GM10266 (cell line): ENCODE results near the gene PMS2.
"Not testable (repeated sequence)": the region's sequence is repeated elsewhere in the genome, so short reads cannot be mapped to it uniquely, and the experiment has no call there.

ENCODE experiments used
- DNase-seq: peaks from one replicate; pipeline ENCODE4 v3.0.0; 2012; ENCODE audit errors: extremely low spot score

Gene PMS2

GRCh38 chr7:5931905-5932644 is 76.8 kb downstream of the PMS2 start:
- DNase-seq, result not testable (repeated sequence)

DNA sequence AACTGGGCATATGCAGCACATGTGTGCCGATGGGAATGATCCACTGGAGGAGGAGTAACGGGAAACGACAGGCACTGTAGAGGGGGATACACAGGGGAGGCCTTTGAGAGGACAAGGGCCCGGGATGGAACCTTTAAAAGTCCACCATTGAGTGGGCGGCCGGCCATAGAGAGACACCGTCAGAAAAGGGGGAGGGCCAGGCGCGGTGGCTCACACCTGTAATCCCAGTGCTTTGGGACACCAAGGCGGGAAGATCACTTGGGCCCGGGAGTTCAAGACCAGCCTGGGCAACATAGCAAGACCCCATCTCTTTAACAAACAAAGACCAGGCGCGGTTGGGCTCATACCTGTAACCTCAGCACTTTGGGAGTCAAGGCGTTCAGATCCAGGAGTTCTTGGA is 77.6 kb downstream of the PMS2 start:
- DNase-seq, result not testable (repeated sequence)

DNA sequence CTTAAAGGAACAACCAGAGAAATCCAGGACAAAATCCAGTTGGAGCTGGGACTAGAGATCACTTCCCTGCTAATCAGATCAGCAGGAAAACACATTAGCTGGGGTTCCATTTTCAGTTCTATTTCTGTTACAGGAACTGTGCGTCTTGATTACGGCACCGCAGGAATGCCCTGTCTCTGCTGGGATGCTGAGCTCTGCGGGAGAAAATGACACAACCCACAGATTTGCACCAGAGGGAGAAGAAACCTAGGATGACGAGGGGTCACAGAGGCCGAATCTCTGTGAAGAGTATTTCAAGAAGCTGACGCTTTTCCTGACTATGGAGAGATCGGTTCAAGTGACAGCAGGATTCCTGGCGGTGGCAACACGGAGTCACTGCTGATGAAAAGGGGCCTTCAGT is 78.6 kb downstream of the PMS2 start:
- not testable (repeated sequence) for DNase-seq

GRCh38 chr7:5926263-5926870 is 82.5 kb downstream of the PMS2 start:
- DNase-seq, result not testable (repeated sequence)

DNA sequence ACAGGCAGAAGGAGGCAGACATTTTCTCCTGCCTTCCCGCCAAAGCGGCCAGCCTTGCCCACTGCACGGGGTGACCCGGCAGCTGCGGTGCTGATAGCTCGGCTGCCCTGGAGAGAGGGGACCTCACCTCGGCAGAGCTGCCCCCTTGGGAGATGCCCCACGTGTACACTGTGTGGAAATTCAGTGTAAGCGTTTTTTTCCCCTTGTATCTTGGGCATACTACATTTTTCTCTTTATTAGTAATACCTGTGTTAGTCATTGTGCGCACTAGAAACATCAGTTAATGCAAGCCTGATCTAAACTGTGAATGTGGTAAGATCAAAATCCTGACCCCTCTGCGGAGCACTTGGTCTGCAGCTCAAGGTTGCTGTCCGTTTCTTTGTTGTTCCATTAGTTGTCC is 84.2 kb downstream of the PMS2 start:
- DNase-seq, result not testable (repeated sequence)

- DNase-seq, result not testable (repeated sequence)
Observed at GRCh38 chr7:5924180-5924579, 84.7 kb downstream of the PMS2 start.
